HCT116 (cell line): ENCODE measurements around the gene ATG12.

Source experiments
- CTCF ChIP-seq, 3 experiments: fragments of 200-600 bp in 1 of 3; sonication (generic) in 1 of 3; IDR thresholded peaks in 2 of 3; conservative IDR thresholded peaks in 1 of 3; 2 replicates each; pipeline ENCODE4 v1.5.1; 2012 to 2017; ENCODE audit warnings: low read depth in 2 of 3, low read length in 2 of 3, antibody characterized with exemption in 1 of 3, borderline replicate concordance in 1 of 3, control low read depth in 1 of 3, mild to moderate bottlenecking in 1 of 3, mixed read lengths in 1 of 3, mixed run types in 1 of 3, moderate library complexity in 1 of 3; ENCODE audit not compliant: insufficient read depth in 1 of 3
- MAX ChIP-seq: IDR thresholded peaks from 2 replicates; pipeline ENCODE4 v1.6.1; 2012
- POLR2AphosphoS5 ChIP-seq: IDR thresholded peaks from 2 replicates; pipeline ENCODE4 v1.6.1; 2011; ENCODE audit warnings: mild to moderate bottlenecking, low read depth, low read length, moderate library complexity
- SRF ChIP-seq: IDR thresholded peaks from 2 replicates; pipeline ENCODE4 v1.6.1; 2012; ENCODE audit warnings: low read depth

DNA sequence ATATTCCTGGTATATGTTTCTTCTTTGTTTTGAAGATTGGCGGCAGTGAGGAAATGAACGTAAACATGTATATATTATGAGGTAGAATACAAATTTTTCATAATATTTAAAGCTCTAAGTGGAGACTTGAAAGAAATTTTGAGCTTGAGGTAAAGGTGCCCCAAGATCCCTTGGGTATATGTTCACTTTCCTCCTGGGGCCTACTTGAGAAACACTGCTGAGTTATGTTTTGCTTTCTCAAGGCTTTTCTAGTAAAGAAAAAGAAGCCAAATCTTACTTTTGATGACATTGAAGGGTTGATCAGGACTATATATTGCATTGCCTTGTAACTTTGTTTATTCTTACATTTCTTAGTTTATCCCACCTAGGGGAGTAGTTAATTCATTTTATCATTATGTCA is 31.1 kb upstream of the ATG12 start:
- no peak for TF ChIP-seq CTCF (IDR thresholded peaks at IDR 0.05 in 2 of 3, conservative IDR thresholded peaks at IDR 0.05 in 1 of 3; ENCODE audit: borderline replicate concordance in 1 of 3, insufficient read depth in 1 of 3, low read depth in 2 of 3, low read length in 2 of 3)
- TF ChIP-seq POLR2AphosphoS5, result no peak
- TF ChIP-seq SRF, result no peak
- no peak for TF ChIP-seq MAX
